ENCODE results near the gene PSD4.

- TF ChIP-seq YY1 (IDR thresholded peaks at IDR 0.05; ENCODE audit: insufficient read depth, insufficient read length) (no peak), ZNF274 (IDR thresholded peaks at IDR 0.05; ENCODE audit: low read depth, low read length) (no peak), SUZ12 (IDR thresholded peaks at IDR 0.05; ENCODE audit: extremely low read depth, insufficient read depth, insufficient read length) (no peak)
Observed at GRCh38 chr2:113180131-113180946, 6.6 kb downstream of the PSD4 start.

All from NT2/D1 (cell line).